HG02840 (cell line): ENCODE results near the gene MRFAP1L1.
"Not testable (repeated sequence)": the region's sequence is repeated elsewhere in the genome, so short reads cannot be mapped to it uniquely, and the experiment has no call there.

Experiments
- ATAC-seq: cut with Tn5 transposase; IDR thresholded peaks from one replicate; pipeline ENCODE4 v1.9.1; 2021; ENCODE audit warnings: mild to moderate bottlenecking, moderate library complexity, moderate number of reproducible peaks; ENCODE audit not compliant: unreplicated experiment, low FRiP score

The MRFAP1L1 gene

DNA sequence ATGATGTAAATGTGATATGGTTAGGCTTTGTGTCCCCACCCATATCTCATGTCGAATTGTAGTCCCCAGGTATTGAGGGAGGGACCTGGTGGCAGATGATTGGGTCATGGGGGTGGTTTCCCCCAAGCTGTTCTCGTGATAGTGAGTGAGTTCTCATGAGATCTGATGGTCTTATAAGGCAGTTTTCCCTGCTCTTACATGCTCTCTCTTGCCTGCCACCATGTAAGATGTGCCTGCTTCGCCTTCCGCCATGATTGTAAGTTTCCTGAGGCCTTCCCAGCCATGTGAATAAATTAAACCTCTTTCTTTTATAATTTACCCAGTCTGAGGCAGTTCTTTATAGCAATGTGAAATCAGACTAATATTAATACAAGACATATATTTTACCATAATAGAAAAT lies 30.3 kb upstream of the MRFAP1L1 start:
- ATAC-seq: no peak

GRCh38 chr4:6734165-6734786 lies 24.6 kb upstream of the MRFAP1L1 start:
- ATAC-seq: no peak

DNA sequence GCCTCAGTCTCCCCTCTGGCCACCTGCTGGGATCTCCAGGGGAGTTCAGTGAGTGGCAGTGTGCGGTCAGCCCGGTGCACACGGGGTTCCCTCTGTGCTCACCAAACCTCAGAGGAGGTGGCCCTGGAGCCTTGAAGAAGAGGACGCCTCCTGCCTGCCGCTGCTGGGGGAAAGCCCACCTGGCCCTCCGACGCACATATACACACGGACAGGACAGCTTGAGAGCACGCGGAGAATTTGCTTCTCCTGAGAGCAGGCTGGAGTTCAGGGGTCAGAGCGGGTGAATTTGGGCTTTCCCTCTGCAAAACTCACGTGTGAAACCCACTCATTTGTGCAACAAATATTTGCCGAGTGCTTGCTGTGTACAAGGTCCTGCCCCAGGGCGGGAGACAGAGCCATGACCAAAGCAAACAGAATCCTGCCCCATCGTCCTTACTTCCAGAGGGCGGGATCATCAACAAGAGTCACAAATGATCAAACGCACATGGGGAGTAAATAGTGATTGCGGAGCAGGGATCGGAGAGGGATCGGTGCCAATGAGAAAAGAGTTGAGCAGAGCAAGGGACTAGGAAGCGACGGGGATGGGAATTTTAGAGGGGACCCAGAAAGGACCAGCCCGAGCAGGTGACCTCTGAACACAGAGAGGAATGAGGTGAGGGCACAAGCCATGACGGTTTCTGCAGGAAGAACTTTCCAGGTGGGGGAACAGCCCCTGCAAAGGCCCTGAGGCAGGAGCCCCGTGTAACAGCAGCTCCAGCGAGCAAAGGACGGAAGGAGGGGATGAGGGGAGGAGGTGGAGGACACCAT lies 23.9 kb upstream of the MRFAP1L1 start:
- ATAC-seq: no peak

DNA sequence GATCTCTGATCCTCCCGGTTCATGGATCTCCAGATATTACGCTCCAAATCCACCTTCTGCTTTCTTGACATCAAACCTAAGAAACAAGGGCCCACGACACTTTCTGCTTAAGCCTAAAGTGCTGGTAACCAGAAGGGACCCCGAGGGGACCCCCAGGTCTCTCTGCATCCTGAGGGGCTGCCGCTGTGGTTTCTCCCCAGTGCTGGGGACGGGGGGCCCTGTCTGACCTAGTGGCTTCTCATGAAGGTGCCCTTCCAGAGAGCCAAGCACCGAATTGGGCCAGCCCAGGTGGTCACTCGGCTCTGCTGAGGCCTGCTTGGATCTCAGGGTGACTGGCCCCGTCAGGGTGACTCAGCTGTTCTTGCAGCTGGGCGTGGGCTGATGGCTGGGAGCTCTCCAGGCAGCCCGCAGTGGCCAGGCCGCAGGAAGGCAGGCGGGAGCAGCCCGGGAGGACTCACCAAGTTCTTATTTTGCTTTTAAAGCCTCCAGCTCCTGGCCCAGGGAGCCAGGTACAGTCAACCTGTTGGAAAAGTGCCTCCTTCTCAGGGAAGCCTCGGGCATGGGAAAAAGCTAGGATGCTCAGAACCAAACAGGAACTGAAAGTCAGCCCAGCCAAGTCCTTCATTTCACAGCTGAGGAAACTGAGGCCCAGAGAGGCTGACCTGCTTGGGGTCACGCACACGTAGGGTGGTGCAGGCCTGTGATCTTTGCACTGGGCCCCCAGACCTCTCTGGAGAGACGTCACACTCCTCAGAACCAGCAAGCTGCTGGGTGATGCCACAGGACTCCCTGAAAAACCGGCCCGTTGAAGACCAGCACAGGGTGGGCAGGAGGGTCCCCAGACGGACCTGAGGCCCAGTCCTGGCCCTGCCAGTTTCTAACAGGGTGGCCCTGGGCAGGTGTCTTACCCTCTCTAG lies 23.0 kb upstream of the MRFAP1L1 start:
- no peak for ATAC-seq

- ATAC-seq: no peak
Observed at GRCh38 chr4:6731780-6732179, 22.1 kb upstream of the MRFAP1L1 start.

DNA sequence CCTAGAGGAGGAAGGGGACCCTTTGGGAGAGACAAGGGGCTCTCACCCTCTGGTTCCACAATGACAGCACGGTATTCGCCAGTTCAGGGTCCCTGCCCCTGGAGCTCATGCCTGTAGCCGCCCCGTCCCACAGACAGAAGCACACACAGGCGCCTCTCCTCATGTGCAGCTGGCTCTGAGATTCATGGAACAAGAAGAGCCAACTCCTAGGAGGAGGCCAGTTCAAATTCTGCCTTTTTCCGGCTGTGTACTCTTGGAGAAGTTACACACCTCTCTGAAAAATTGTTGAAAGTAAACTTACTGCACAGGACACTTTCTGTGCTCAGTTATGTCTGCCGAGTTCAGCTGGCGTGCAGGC lies 21.6 kb upstream of the MRFAP1L1 start:
- no peak for ATAC-seq

- ATAC-seq: no peak
Observed at GRCh38 chr4:6730603-6731317, 21.1 kb upstream of the MRFAP1L1 start.

GRCh38 chr4:6728320-6729029 lies 18.8 kb upstream of the MRFAP1L1 start:
- ATAC-seq: no peak

DNA sequence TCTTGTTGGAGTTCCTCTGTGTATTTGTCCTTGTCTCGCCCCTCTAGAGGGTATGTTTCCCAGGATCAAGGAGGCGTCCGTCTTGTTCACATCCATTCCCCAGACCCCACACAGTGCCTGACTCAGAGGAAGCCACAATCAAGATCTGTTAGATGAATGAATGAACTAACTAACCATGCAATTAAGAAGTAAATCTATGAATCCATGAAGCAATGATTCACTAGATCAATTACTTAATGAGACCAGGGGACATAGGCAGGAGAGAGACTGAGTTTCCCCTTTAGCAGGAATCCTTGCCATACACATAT lies 18.2 kb upstream of the MRFAP1L1 start:
- no peak for ATAC-seq

DNA sequence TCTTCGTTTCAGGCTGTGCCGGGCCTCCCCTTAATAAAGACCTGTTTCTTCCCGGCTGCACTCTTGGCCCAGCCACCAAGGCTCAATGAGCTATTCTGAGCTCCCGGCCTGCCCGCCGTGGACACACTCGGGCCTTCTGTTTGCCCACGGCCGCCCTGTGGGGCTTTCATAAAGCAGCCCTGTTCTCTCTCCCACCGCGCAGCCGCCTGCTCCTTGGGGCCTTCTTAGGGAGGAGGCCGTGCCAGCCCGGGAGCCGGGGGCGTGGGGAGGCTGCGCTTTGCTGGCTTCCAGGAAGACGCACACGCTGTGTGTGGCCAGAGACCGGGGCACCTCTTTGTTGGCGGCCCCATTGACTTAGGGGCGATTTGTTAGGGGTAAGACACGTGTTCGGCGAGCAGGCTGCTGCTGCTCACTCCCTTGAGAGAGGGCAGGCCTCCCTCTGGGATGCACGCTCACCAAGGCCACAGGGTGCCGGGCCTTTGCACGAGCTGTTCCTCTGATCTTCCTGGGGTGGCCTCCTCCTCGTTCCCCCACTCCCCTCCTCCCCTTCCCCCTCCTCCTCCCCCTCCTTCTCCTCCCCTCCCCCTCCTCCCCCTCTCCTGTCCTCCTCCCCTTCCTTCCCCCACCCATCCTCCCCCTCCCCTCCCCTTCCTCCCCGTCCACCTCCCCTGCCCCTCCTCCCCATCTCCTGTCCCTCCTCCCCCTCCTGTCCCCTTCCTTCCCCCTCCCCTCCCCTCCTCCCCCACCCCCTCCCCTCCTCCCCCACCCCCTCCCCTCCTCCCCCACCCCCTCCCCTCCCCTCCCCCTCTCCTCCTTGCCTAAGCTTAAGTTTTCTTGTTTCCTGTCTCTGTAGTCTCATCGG lies 17.6 kb upstream of the MRFAP1L1 start:
- ATAC-seq: no peak

- ATAC-seq: not testable (repeated sequence)
Observed at GRCh38 chr4:6725427-6725961, 15.8 kb upstream of the MRFAP1L1 start.

DNA sequence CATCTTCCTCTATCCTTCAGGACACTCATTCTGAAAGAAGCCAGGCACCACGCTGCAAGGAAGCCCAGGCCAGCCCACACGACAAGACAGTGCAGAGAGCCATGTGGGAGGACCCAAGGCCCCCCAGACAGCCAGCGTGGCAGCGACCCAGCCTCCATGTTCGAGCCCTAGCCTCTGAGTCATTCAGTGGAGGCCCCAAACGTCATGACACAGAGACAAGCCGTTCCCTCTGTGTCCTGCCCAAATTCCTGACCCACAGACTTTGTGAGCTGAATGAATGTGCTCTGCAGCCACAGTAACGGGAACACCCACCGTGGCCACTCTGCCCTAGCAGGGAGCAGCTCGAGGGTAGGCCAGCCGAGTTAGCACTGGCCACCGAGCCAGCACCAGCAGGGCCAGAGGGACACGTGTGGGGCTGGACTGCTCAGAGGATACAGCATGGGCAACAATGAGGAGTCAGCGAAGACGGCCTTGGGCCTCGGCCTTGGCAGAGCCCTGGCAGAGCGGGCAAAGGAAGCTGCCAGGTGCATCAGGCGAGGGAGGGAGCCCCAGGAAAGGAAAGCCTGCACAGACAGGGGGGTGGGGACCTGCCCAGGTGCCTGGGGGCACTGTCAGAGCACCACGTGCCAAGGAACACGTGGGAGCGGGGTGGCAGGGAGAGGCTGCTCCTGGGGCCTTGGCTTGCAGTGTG lies 14.9 kb upstream of the MRFAP1L1 start:
- no peak for ATAC-seq

DNA sequence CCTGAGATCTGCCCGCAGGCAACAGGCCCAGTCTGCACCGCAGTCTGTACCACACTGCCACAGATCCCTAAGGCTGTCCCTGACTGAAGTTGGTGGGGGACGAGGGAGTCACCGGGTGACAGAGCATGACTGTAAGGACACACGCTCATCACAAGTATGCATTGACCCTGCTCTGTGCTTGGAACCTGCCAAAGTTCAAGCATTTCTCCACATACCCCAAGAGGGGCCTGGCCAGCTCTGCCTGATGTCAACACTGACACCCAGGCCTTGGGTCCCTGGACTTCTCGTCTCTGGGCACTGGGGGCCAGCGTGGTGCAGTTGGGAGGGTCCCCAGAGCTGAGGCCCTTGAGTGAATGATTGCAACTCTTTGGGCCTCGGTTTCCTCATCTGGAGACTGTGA lies 14.2 kb upstream of the MRFAP1L1 start:
- no peak for ATAC-seq

- ATAC-seq: no peak
Observed at GRCh38 chr4:6722891-6723290, 13.2 kb upstream of the MRFAP1L1 start.

DNA sequence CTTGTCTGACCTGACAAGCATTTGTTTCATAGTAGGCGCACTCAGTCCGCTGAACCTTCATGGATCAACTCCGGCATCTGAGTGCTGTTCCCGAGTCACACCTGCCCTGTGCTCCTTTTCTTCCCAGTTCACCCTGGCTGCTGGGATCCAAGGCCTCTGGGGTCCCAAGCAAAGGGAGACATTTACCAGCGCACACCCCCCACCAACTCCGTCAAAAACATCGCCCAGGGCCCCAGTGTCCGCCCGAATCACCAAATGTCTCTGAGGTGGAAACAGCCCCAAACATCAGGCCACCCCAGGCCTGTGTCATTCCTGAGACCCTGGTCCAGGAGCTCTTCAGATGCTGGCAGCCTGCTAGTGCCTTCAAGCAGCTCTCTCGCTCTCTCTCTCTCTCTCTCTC lies 11.5 kb upstream of the MRFAP1L1 start:
- ATAC-seq: no peak

GRCh38 chr4:6720202-6720699 lies 10.6 kb upstream of the MRFAP1L1 start:
- ATAC-seq: no peak

DNA sequence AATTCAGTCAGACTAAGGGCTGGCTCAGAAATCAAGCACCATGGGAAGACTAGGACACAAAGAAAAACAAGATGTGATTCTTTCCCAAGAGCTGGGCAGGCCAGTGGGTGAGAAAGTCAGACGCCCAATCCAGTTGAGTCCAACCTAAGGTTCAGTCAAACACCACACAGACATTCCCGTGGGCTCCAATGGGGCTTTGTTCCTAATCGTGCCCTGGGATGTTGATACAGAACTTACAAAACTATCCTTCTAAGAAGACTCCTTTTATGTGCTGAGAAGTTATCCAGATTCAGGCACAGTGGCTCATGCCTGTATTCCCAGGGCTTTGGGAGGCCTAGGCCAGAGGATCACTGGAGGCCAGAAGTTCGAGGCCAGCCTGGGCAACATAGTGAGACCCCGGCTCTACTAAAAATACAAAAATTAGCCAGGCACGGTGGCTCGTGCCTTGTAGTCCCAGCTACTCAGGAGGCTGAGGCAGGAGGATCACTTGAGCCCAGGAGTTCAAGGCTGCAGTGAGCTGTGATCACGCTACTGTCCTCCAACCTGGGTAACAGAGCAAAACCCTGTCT lies 10.0 kb upstream of the MRFAP1L1 start:
- ATAC-seq: no peak
